HCT116 (cell line): ENCODE results near the gene DNAJC16.

ENCODE experiments used
- CTCF ChIP-seq, 3 experiments: fragments of 200-600 bp in 1 of 3; sonication (generic) in 1 of 3; IDR thresholded peaks in 2 of 3; conservative IDR thresholded peaks in 1 of 3; 2 replicates each; pipeline ENCODE4 v1.5.1; 2012 to 2017; ENCODE audit warnings: low read depth in 2 of 3, low read length in 2 of 3, antibody characterized with exemption in 1 of 3, borderline replicate concordance in 1 of 3, control low read depth in 1 of 3, mild to moderate bottlenecking in 1 of 3, mixed read lengths in 1 of 3, mixed run types in 1 of 3, moderate library complexity in 1 of 3; ENCODE audit not compliant: insufficient read depth in 1 of 3
- EGR1 ChIP-seq: IDR thresholded peaks from 2 replicates; pipeline ENCODE4 v1.6.1; 2012; ENCODE audit warnings: low read depth
- FOSL1 ChIP-seq: IDR thresholded peaks from 2 replicates; pipeline ENCODE4 v1.6.1; 2012; ENCODE audit warnings: low read depth
- JUND ChIP-seq: IDR thresholded peaks from 2 replicates; pipeline ENCODE4 v1.6.1; 2012
- MAX ChIP-seq: IDR thresholded peaks from 2 replicates; pipeline ENCODE4 v1.6.1; 2012
- POLR2A ChIP-seq: IDR thresholded peaks from 2 replicates; pipeline ENCODE4 v1.7.0; 2011; ENCODE audit warnings: borderline replicate concordance; ENCODE audit not compliant: insufficient read depth, insufficient read length; ENCODE audit errors: extremely low read depth
- POLR2AphosphoS5 ChIP-seq: IDR thresholded peaks from 2 replicates; pipeline ENCODE4 v1.6.1; 2011; ENCODE audit warnings: mild to moderate bottlenecking, low read depth, low read length, moderate library complexity
- REST ChIP-seq: IDR thresholded peaks from 2 replicates; pipeline ENCODE4 v1.6.1; 2012; ENCODE audit warnings: low read depth
- SIN3A ChIP-seq: IDR thresholded peaks from 2 replicates; pipeline ENCODE4 v1.6.1; 2012; ENCODE audit warnings: low read depth
- ZFX ChIP-seq: fragments of 450-650 bp; IDR thresholded peaks from 2 replicates; pipeline ENCODE4 v1.6.1; 2017
- ZNF274 ChIP-seq: fragments of 200-500 bp; sonication (Bioruptor generic); IDR thresholded peaks from 2 replicates; pipeline ENCODE4 v1.6.1; 2014; ENCODE audit warnings: mild to moderate bottlenecking, low read depth, low read length, inconsistent platforms

GRCh38 chr1:15603050-15603965 is 76.7 kb downstream of the DNAJC16 start:
- TF ChIP-seq CTCF (IDR thresholded peaks at IDR 0.05 in 2 of 3, conservative IDR thresholded peaks at IDR 0.05 in 1 of 3; ENCODE audit: borderline replicate concordance in 1 of 3, insufficient read depth in 1 of 3, low read depth in 2 of 3, low read length in 2 of 3) (no peak), JUND (no peak), REST (no peak), SIN3A (no peak), MAX (no peak), POLR2AphosphoS5 (no peak), FOSL1 (no peak), EGR1 (no peak), ZFX (no peak), ZNF274 (no peak), POLR2A (no peak)
